IMR-90 (cell line): Measurements from ENCODE around the gene KLHL28. TPM values are rescaled to one million over a fixed set of nuclear protein-coding genes. Genes with fewer than 3 reads are reported as not detected.

Source experiments
- ATAC-seq: fragments of 200-7000 bp; cut with Tn5 transposase; 2 replicates; pipeline ENCODE4 v1.9.1; 2020; ENCODE audit warnings: low read depth, mild to moderate bottlenecking, moderate library complexity
- BruUV-seq: library from RNA; stranded (reverse); fragments of 400-500 nt; replicated peaks from 2 replicates; lab custom pipeline; 2021; lab: Mats Ljungman, UMichigan
- CTCF ChIA-PET: fragments of 300-600 bp; formaldehyde crosslinking; extraction: SDS; loops from one replicate; lab custom pipeline; 2021; ENCODE audit warnings: antibody characterized with exemption; lab: Yijun Ruan, JAX
- POLR2A ChIA-PET: fragments of 300-600 bp; sonication (Branson Sonifier 250); formaldehyde crosslinking; loops from one replicate; lab custom pipeline; 2022; ENCODE audit warnings: antibody characterized with exemption; ENCODE audit not compliant: unreplicated experiment; lab: Charles Lee
- DNase-seq: peaks from one replicate; pipeline ENCODE4 v3.0.0; 2013
- H2AFZ ChIP-seq: replicated peaks from 2 replicates; pipeline ENCODE3; 2013; ENCODE audit warnings: low read length, mild to moderate bottlenecking; ENCODE audit not compliant: poor library complexity
- H2AK5ac ChIP-seq: 2 replicates; pipeline ENCODE4 v1.6.1; 2013; ENCODE audit warnings: low read depth, low read length, inconsistent platforms
- H2AK9ac ChIP-seq: replicated peaks from 2 replicates; pipeline ENCODE3; 2013; ENCODE audit warnings: mild to moderate bottlenecking, low read depth, low read length, moderate library complexity; ENCODE audit not compliant: poor library complexity
- H2BK120ac ChIP-seq: 2 replicates; pipeline ENCODE4 v1.6.1; 2013; ENCODE audit warnings: low read depth, low read length, inconsistent platforms
- H2BK15ac ChIP-seq: 3 replicates; pipeline ENCODE4 v1.6.1; 2013; ENCODE audit warnings: low read depth, low read length, inconsistent platforms
- H2BK20ac ChIP-seq: 2 replicates; pipeline ENCODE4 v1.6.1; 2013; ENCODE audit warnings: low read depth, mild to moderate bottlenecking, inconsistent platforms, low read length, moderate library complexity
- H2BK5ac ChIP-seq: 2 replicates; pipeline ENCODE4 v1.6.1; 2013; ENCODE audit warnings: mild to moderate bottlenecking, low read depth, low read length, inconsistent platforms; ENCODE audit not compliant: poor library complexity, severe bottlenecking
- H3K14ac ChIP-seq: replicated peaks from 2 replicates; pipeline ENCODE4 v1.6.1; 2013; ENCODE audit warnings: low read depth, low read length, inconsistent platforms
- H3K18ac ChIP-seq: 2 replicates; pipeline ENCODE4 v1.6.1; 2013; ENCODE audit warnings: low read depth, low read length, control low read depth
- H3K23ac ChIP-seq: 2 replicates; pipeline ENCODE4 v1.6.1; 2013; ENCODE audit warnings: low read depth, low read length, inconsistent platforms
- H3K27ac ChIP-seq: 2 replicates; pipeline ENCODE4 v1.5.1; 2013; ENCODE audit warnings: mild to moderate bottlenecking, control low read depth, low read length; ENCODE audit not compliant: insufficient read depth
- H3K27me3 ChIP-seq: 2 replicates; pipeline ENCODE4 v1.6.1; 2013; ENCODE audit warnings: low read length; ENCODE audit not compliant: control insufficient read depth, insufficient read depth
- H3K36me3 ChIP-seq: 2 replicates; pipeline ENCODE4 v1.6.1; 2013; ENCODE audit warnings: low read length, mixed read lengths; ENCODE audit not compliant: control insufficient read depth, insufficient read depth
- H3K4ac ChIP-seq: 2 replicates; pipeline ENCODE4 v1.6.1; 2013; ENCODE audit warnings: low read depth, low read length, inconsistent platforms
- H3K4me1 ChIP-seq: 2 replicates; pipeline ENCODE4 v1.6.1; 2013; ENCODE audit warnings: low read length, mixed read lengths; ENCODE audit not compliant: control insufficient read depth, insufficient read depth
- H3K4me2 ChIP-seq: 2 replicates; pipeline ENCODE4 v1.6.1; 2013; ENCODE audit warnings: low read depth, mild to moderate bottlenecking, control low read depth, low read length, moderate library complexity
- H3K4me3 ChIP-seq: 2 replicates; pipeline ENCODE4 v1.5.1; 2013; ENCODE audit warnings: low read depth, mild to moderate bottlenecking, control low read depth, low read length, moderate library complexity; ENCODE audit not compliant: insufficient read depth
- H3K56ac ChIP-seq: 2 replicates; pipeline ENCODE4 v1.6.1; 2013; ENCODE audit warnings: low read length, inconsistent platforms; ENCODE audit not compliant: insufficient read depth; ENCODE audit errors: extremely low read depth
- H3K79me1 ChIP-seq, 2 experiments: 2 replicates each; pipeline ENCODE4 v1.6.1; 2013; ENCODE audit warnings: low read length in 2 of 2, inconsistent platforms in 1 of 2, low read depth in 1 of 2
- H3K9ac ChIP-seq: 2 replicates; pipeline ENCODE4 v1.6.1; 2013; ENCODE audit warnings: low read depth, low read length, control low read depth
- H3K9me1 ChIP-seq: 2 replicates; pipeline ENCODE4 v1.6.1; 2013; ENCODE audit warnings: low read length, inconsistent platforms; ENCODE audit not compliant: insufficient read depth
- H3K9me3 ChIP-seq: 2 replicates; pipeline ENCODE4 v1.6.1; 2013; ENCODE audit warnings: low read length; ENCODE audit not compliant: control insufficient read depth, insufficient read depth
- H4K20me1 ChIP-seq: 2 replicates; pipeline ENCODE4 v1.6.1; 2013; ENCODE audit warnings: low read length, inconsistent platforms; ENCODE audit not compliant: insufficient read depth
- H4K5ac ChIP-seq: 2 replicates; pipeline ENCODE4 v1.6.1; 2013; ENCODE audit warnings: mild to moderate bottlenecking, low read depth, low read length, control low read depth
- H4K8ac ChIP-seq, 2 experiments: 2 replicates each; pipeline ENCODE4 v1.6.1; 2013; ENCODE audit warnings: low read depth in 2 of 2, low read length in 2 of 2, control low read depth in 1 of 2, inconsistent platforms in 1 of 2
- H4K91ac ChIP-seq: 2 replicates; pipeline ENCODE4 v1.6.1; 2013; ENCODE audit warnings: low read depth, low read length, inconsistent platforms; ENCODE audit not compliant: insufficient read depth
- CEBPB ChIP-seq: IDR thresholded peaks from 2 replicates; pipeline ENCODE4 v1.6.1; 2012; ENCODE audit warnings: low read depth, low read length, improper control_type of control experiment
- CTCF ChIP-seq: conservative IDR thresholded peaks from 2 replicates; pipeline ENCODE4 v1.5.1; 2012; ENCODE audit warnings: mild to moderate bottlenecking, low read depth, low read length, improper control_type of control experiment
- FOS ChIP-seq: fragments of 150-350 bp; IDR thresholded peaks from 2 replicates; pipeline ENCODE4 v1.6.1; 2016; ENCODE audit warnings: low read depth, low read length
- MAZ ChIP-seq: IDR thresholded peaks from 2 replicates; pipeline ENCODE4 v1.6.1; 2012; ENCODE audit warnings: low read depth, mild to moderate bottlenecking, low read length, improper control_type of control experiment, moderate library complexity, borderline replicate concordance
- MXI1 ChIP-seq: IDR thresholded peaks from 2 replicates; pipeline ENCODE4 v1.6.1; 2012; ENCODE audit warnings: low read depth, mild to moderate bottlenecking, low read length, moderate library complexity, borderline replicate concordance
- POLR2A ChIP-seq: IDR thresholded peaks from 2 replicates; pipeline ENCODE4 v1.6.1; 2012; ENCODE audit warnings: mild to moderate bottlenecking, low read depth, low read length
- USF2 ChIP-seq: fragments of 150-350 bp; IDR thresholded peaks from 2 replicates; pipeline ENCODE4 v1.6.1; 2017; ENCODE audit warnings: mild to moderate bottlenecking, antibody characterized with exemption, low read length, low read depth
- WGBS, 2 experiments: methylation state at CpG; one replicate each; pipeline versions ENCODE4 v1.1.5 to v1.1.7; 2013; ENCODE audit warnings: missing lambda C conversion rate in 2 of 2; ENCODE audit not compliant: insufficient read length in 1 of 2; ENCODE audit errors: extremely low coverage in 2 of 2; 5-methylcytosine and 5-hydroxymethylcytosine counted together
- dilution Hi-C: fragments of 300-500 bp; cut with HindIII; formaldehyde crosslinking; loops from one replicate; pipeline ENCODE4 v1.14.3; 2018; ENCODE audit warnings: low sequenced_read_pairs; ENCODE audit not compliant: unreplicated experiment
- in situ Hi-C: fragments of 300-500 bp; cut with MboI; formaldehyde crosslinking; loops from 3 replicates; pipeline ENCODE4 v1.14.3; 2019; ENCODE audit warnings: low sequenced_read_pairs, inconsistent platforms, mixed read lengths
- intact Hi-C: fragments of 100-400 bp; cut with micrococcal nuclease; formaldehyde crosslinking; loops from 2 replicates; pipeline ENCODE4 v1.10.0; 2022
- polyA plus RNA-seq, 3 experiments: library from polyadenylated mRNA; depleted of rRNA; stranded (reverse); fragments of >200 nt; gene quantifications; 2 replicates each; pipeline ENCODE4 v1.2.3, GENCODE V29; 2012; ENCODE audit warnings: low replicate concordance in 1 of 3
- total RNA-seq: library from RNA; depleted of rRNA; stranded (reverse); fragments of >200 nt; gene quantifications from 2 replicates; pipeline ENCODE4 v1.2.3, GENCODE V29; 2012

The KLHL28 gene
- total and polyA plus RNA-seq, 2 of the 4 experiments (the other 2 are of a cell fraction), result 2.9 to 7.7 TPM

- Histone ChIP-seq H2BK20ac (no peak overlapping the region), H2AK9ac (peak overlapping the region; percentile 96), H3K4me1 (peaks cover 8% of the 10 kb centered on the region), H2AFZ (peak overlapping the region; percentile 98), H3K27me3 (no peaks in the 10 kb centered on the region), H3K4ac (peak overlapping the region; percentile 90), H3K27ac (peak overlapping the region; percentile 98), H3K4me2 (peak overlapping the region; percentile 95), H3K56ac (peak overlapping the region; percentile 89), H3K14ac (peak overlapping the region; percentile 91), H4K8ac (peak overlapping the region; percentile 31 to 84; a peak in 2 of 4 replicates), H3K4me3 (peak overlapping the region; percentile 96), H2BK120ac (peak overlapping the region; percentile 77), H3K79me1 (peaks cover 7 to 17% of the 10 kb centered on the region in 2 experiments), H2BK5ac (peak overlapping the region; percentile 97), H4K5ac (peak overlapping the region; percentile 82; the same call in 1 of the 2 replicates), H3K36me3 (peaks cover 3% of the 10 kb centered on the region), H2BK15ac (no peak overlapping the region; the same call in 2 of the 3 replicates), H3K9ac (peak overlapping the region; percentile 97), H4K91ac (peak overlapping the region; percentile 66), H3K18ac (peak overlapping the region; percentile 90), H2AK5ac (no peak overlapping the region), H3K9me1 (no peaks in the 10 kb centered on the region), H3K9me3 (peaks cover 2% of the 10 kb centered on the region), H4K20me1 (peaks cover 7% of the 10 kb centered on the region; the same call in 1 of the 2 replicates), H3K23ac (peak overlapping the region; percentile 63; the same call in 1 of the 2 replicates)
- intact Hi-C loops, result loop anchor here (5.0 kb wide), 1 partner anchor 355 kb away; the partner anchor contains the start of gene MIS18BP1
- dilution Hi-C loops, result no loop called here
- in situ Hi-C loops, result no loop called here
- 1% methylated on average over 15 of the region's 81 CpGs; no CpG with 5 or more reads in 1 of the 2 experiments for WGBS, 2 experiments
- POLR2A ChIA-PET, result interaction anchor here (0.6 to 0.7 kb wide), 2 partner anchors 129 to 159 kb away, joined by 3 to 15 read pairs; no protein-coding TSS in a partner anchor
- TF ChIP-seq FOS (no peak), MXI1 (peak; percentile 81; the same call in 1 of the 2 replicates), CEBPB (no peak), CTCF (no peak), POLR2A (peak; percentile 85), USF2 (peak; percentile 65; the same call in 1 of the 2 replicates), MAZ (peak; percentile 61)
- peak; percentile 92 for ATAC-seq
- DNase-seq, result peak; percentile 97
- CTCF ChIA-PET, result interaction anchor here (0.8 kb wide), 1 partner anchor 51 kb away, joined by 5 read pairs; no protein-coding TSS in a partner anchor
- BruUV-seq, result no TSS peak
Measured at GRCh38 chr14:44897041-44897844, 64.5 kb downstream of the KLHL28 start.
